ENCODE results near the gene ZNF835.

Gene ZNF835

GRCh38 chr19:56690670-56691069 lies 19.1 kb upstream of the ZNF835 start:
- TF ChIP-seq SIN3A (IDR thresholded peaks at IDR 0.05; ENCODE audit: borderline replicate concordance, insufficient read depth, low read length) (no peak), POLR2AphosphoS5 (IDR thresholded peaks at IDR 0.05; ENCODE audit: low read depth, low read length) (no peak), FOXP2 (optimal IDR thresholded peaks at IDR 0.05; ENCODE audit: borderline replicate concordance, extremely low read depth, extremely low read length, insufficient read depth) (no peak), REST (IDR thresholded peaks at IDR 0.05; ENCODE audit: insufficient read depth in 1 of 2, low read depth in 2 of 2, low read length in 2 of 2) (no peak), TAF1 (IDR thresholded peaks at IDR 0.05; ENCODE audit: borderline replicate concordance, insufficient read depth, low read length) (no peak)

- TF ChIP-seq FOXP2 (optimal IDR thresholded peaks at IDR 0.05; ENCODE audit: borderline replicate concordance, extremely low read depth, extremely low read length, insufficient read depth) (no peak), POLR2AphosphoS5 (IDR thresholded peaks at IDR 0.05; ENCODE audit: low read depth, low read length) (no peak), REST (IDR thresholded peaks at IDR 0.05; ENCODE audit: insufficient read depth in 1 of 2, low read depth in 2 of 2, low read length in 2 of 2) (no peak), TAF1 (IDR thresholded peaks at IDR 0.05; ENCODE audit: borderline replicate concordance, insufficient read depth, low read length) (no peak), SIN3A (IDR thresholded peaks at IDR 0.05; ENCODE audit: borderline replicate concordance, insufficient read depth, low read length) (no peak)
Observed at GRCh38 chr19:56689198-56689597, 17.6 kb upstream of the ZNF835 start.

- TF ChIP-seq REST (IDR thresholded peaks at IDR 0.05; ENCODE audit: insufficient read depth in 1 of 2, low read depth in 2 of 2, low read length in 2 of 2) (no peak), TAF1 (IDR thresholded peaks at IDR 0.05; ENCODE audit: borderline replicate concordance, insufficient read depth, low read length) (no peak), FOXP2 (optimal IDR thresholded peaks at IDR 0.05; ENCODE audit: borderline replicate concordance, extremely low read depth, extremely low read length, insufficient read depth) (no peak), SIN3A (IDR thresholded peaks at IDR 0.05; ENCODE audit: borderline replicate concordance, insufficient read depth, low read length) (no peak), POLR2AphosphoS5 (IDR thresholded peaks at IDR 0.05; ENCODE audit: low read depth, low read length) (no peak)
Observed at GRCh38 chr19:56687031-56687430, 15.5 kb upstream of the ZNF835 start.

GRCh38 chr19:56683116-56683515 lies 11.6 kb upstream of the ZNF835 start:
- TF ChIP-seq REST (IDR thresholded peaks at IDR 0.05; ENCODE audit: insufficient read depth in 1 of 2, low read depth in 2 of 2, low read length in 2 of 2) = no peak
- no peak for TF ChIP-seq FOXP2 (optimal IDR thresholded peaks at IDR 0.05; ENCODE audit: borderline replicate concordance, extremely low read depth, extremely low read length, insufficient read depth)
- TF ChIP-seq POLR2AphosphoS5 (IDR thresholded peaks at IDR 0.05; ENCODE audit: low read depth, low read length) = no peak
- no peak for TF ChIP-seq SIN3A (IDR thresholded peaks at IDR 0.05; ENCODE audit: borderline replicate concordance, insufficient read depth, low read length)
- TF ChIP-seq TAF1 (IDR thresholded peaks at IDR 0.05; ENCODE audit: borderline replicate concordance, insufficient read depth, low read length) = no peak

- TF ChIP-seq SIN3A (IDR thresholded peaks at IDR 0.05; ENCODE audit: borderline replicate concordance, insufficient read depth, low read length) = no peak
- no peak for TF ChIP-seq FOXP2 (optimal IDR thresholded peaks at IDR 0.05; ENCODE audit: borderline replicate concordance, extremely low read depth, extremely low read length, insufficient read depth)
- no peak for TF ChIP-seq POLR2AphosphoS5 (IDR thresholded peaks at IDR 0.05; ENCODE audit: low read depth, low read length)
- TF ChIP-seq REST (IDR thresholded peaks at IDR 0.05; ENCODE audit: insufficient read depth in 1 of 2, low read depth in 2 of 2, low read length in 2 of 2) = no peak
- no peak for TF ChIP-seq TAF1 (IDR thresholded peaks at IDR 0.05; ENCODE audit: borderline replicate concordance, insufficient read depth, low read length)
Observed at GRCh38 chr19:56681702-56682101, 10.1 kb upstream of the ZNF835 start.

Measured in PFSK-1 (cell line).